HL-60 (cell line): ENCODE measurements around the gene NMRK1.
A peak's percentile ranks its signal among the peaks of the same experiment; 100 is the strongest.

Source experiments
- DNase-seq, 2 experiments: peaks; one replicate each; pipeline ENCODE4 v3.0.0-alpha.2; 2010 to 2020; ENCODE audit warnings: low read depth in 1 of 2, low spot score in 1 of 2
- H3K27ac ChIP-seq: fragments of 250-450 bp; sonication (Bioruptor Pico); replicated peaks from 2 replicates; pipeline ENCODE4 v1.5.1; 2020; ENCODE audit warnings: mild to moderate bottlenecking, moderate library complexity
- H3K27me3 ChIP-seq: fragments of 250-450 bp; sonication (Bioruptor Pico); 2 replicates; pipeline ENCODE4 v1.5.1; 2021; ENCODE audit warnings: mild to moderate bottlenecking, moderate library complexity; ENCODE audit not compliant: insufficient read depth, poor library complexity, severe bottlenecking
- H3K4me3 ChIP-seq: replicated peaks from 2 replicates; pipeline ENCODE4 v1.5.1; 2011; ENCODE audit warnings: mild to moderate bottlenecking, control low read depth, low read length; ENCODE audit not compliant: insufficient read depth
- GABPA ChIP-seq: IDR thresholded peaks from 2 replicates; pipeline ENCODE4 v1.6.1; 2012; ENCODE audit warnings: low read depth
- POLR2AphosphoS5 ChIP-seq: IDR thresholded peaks from 2 replicates; pipeline ENCODE4 v1.6.1; 2012; ENCODE audit warnings: low read depth
- SPI1 ChIP-seq: IDR thresholded peaks from 2 replicates; pipeline ENCODE4 v1.6.1; 2012; ENCODE audit warnings: low read depth, mild to moderate bottlenecking, borderline replicate concordance
- long read RNA-seq: library from polyadenylated mRNA; unstranded; transcript quantifications from one replicate; pipeline ENCODE4 v2.0.0, GENCODE V29; 2020
- TF ChIP-seq, protein P1 (sequence below): IDR thresholded peaks from 2 replicates; pipeline ENCODE4 v1.6.1; 2012; ENCODE audit warnings: low read depth; ENCODE audit not compliant: insufficient replicate concordance
- TF ChIP-seq, protein P2 (sequence below): IDR thresholded peaks from one replicate; pipeline ENCODE4 v1.5.1; 2011; ENCODE audit warnings: low read length, control low read depth, inconsistent platforms; ENCODE audit not compliant: insufficient read depth

The NMRK1 gene
- long read RNA-seq, transcript NMRK1-201 (9 exons, 1,185 nt): major isoform, 53 of 95 reads
- long read RNA-seq, partial matches to known transcripts: 6 of 95 reads
- long read RNA-seq, other reads (novel, unspliced or antisense): 34 of 95 reads

DNA sequence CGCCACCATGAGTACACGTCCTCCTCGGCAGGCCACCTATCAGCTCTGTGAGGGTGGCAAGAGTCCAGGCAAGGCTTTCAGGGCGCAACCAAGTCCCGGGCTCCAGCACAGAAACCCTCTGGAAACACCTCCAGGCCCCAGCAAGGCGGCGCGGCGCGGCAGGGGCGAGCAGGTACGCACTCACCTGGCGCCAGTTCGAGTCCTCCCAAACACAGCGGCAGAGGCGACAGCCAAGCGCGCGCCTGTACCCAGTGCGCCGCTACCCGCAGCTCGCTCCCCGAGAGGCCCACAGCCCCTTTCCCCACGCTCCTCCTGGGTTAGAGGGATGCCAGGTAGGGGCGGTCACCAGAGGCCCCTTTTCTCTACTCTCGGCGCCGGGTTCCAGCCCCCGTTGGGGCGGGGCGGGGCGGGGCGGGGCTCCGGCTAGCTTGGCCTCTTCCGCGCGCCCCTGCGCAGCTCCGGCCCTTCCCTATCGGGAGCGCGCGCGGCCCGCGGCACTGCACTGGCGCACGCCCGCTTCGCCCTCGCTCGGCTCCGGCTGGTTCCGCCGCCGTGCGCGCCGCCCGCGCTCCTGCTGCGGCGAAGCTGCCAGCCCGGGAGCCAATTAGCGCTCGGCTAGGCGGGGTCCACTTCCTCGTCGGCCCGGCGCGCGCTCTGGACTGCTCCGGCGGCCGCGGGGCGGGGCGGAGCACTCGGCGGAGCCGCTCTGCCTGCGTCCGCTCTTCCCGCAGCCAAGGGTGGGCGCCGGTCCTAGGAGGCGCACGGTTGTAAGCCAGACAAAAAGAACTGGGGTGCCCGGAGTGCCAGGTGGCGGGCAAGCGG lies at the start of gene NMRK1, which contains the start of gene OSTF1:
Gene NMRK1 (minus strand): TSS at position 332 of the 822 bp plus-strand sequence. CDS start 5,040 bp downstream, outside the sequence.
Gene OSTF1 (plus strand): TSS at position 691 of the 822 bp plus-strand sequence. CDS start 179 bp downstream, outside the sequence.
- peak; percentile 36; the same call in 1 of the 2 replicates for TF ChIP-seq POLR2AphosphoS5
- TF ChIP-seq, protein P1, sequence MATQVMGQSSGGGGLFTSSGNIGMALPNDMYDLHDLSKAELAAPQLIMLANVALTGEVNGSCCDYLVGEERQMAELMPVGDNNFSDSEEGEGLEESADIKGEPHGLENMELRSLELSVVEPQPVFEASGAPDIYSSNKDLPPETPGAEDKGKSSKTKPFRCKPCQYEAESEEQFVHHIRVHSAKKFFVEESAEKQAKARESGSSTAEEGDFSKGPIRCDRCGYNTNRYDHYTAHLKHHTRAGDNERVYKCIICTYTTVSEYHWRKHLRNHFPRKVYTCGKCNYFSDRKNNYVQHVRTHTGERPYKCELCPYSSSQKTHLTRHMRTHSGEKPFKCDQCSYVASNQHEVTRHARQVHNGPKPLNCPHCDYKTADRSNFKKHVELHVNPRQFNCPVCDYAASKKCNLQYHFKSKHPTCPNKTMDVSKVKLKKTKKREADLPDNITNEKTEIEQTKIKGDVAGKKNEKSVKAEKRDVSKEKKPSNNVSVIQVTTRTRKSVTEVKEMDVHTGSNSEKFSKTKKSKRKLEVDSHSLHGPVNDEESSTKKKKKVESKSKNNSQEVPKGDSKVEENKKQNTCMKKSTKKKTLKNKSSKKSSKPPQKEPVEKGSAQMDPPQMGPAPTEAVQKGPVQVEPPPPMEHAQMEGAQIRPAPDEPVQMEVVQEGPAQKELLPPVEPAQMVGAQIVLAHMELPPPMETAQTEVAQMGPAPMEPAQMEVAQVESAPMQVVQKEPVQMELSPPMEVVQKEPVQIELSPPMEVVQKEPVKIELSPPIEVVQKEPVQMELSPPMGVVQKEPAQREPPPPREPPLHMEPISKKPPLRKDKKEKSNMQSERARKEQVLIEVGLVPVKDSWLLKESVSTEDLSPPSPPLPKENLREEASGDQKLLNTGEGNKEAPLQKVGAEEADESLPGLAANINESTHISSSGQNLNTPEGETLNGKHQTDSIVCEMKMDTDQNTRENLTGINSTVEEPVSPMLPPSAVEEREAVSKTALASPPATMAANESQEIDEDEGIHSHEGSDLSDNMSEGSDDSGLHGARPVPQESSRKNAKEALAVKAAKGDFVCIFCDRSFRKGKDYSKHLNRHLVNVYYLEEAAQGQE: no peak
- no peak for TF ChIP-seq GABPA
- peak; percentile 70; the same call in 1 of the 2 replicates for TF ChIP-seq SPI1
- TF ChIP-seq, protein P2, sequence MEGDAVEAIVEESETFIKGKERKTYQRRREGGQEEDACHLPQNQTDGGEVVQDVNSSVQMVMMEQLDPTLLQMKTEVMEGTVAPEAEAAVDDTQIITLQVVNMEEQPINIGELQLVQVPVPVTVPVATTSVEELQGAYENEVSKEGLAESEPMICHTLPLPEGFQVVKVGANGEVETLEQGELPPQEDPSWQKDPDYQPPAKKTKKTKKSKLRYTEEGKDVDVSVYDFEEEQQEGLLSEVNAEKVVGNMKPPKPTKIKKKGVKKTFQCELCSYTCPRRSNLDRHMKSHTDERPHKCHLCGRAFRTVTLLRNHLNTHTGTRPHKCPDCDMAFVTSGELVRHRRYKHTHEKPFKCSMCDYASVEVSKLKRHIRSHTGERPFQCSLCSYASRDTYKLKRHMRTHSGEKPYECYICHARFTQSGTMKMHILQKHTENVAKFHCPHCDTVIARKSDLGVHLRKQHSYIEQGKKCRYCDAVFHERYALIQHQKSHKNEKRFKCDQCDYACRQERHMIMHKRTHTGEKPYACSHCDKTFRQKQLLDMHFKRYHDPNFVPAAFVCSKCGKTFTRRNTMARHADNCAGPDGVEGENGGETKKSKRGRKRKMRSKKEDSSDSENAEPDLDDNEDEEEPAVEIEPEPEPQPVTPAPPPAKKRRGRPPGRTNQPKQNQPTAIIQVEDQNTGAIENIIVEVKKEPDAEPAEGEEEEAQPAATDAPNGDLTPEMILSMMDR: no peak
- peak within 1 kb of the TSS; percentile 96 for H3K4me3 ChIP-seq
- no peaks in the 10 kb centered on the region for H3K27me3 ChIP-seq
- peak within 1 kb of the TSS; percentile 91 for H3K27ac ChIP-seq
- peak; percentile 80 to 92 for DNase-seq

GRCh38 chr9:75134495-75134894 lies 46.5 kb upstream of the NMRK1 start:
- TF ChIP-seq, protein P1: no peak
- TF ChIP-seq, protein P2: no peak
- no peak for TF ChIP-seq SPI1
- TF ChIP-seq POLR2AphosphoS5: no peak
- no peak for TF ChIP-seq GABPA
- Histone ChIP-seq H3K27me3 (no peaks in the 10 kb centered on the region), H3K27ac (no peak overlapping the region), H3K4me3 (no peak overlapping the region)
- DNase-seq: no peak

DNA sequence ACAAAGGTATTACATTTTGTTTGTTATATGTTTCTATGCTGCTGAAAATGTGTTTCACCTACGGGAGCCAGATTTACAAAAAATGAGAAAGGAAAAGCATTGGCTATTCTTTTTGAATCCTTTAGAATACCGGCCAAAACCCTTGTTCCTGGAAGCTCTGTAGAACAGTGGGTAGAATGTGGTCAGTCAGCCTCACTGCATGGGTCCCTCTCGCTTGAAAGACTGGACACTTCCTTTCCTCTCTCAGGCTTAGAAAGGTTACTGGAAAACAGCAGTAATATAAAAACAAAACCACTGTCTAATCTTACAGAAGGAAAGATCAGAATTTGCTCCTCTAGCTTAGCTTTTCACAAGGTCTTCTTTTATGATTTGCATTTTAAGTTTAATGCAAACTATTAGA lies 45.4 kb upstream of the NMRK1 start:
- no peak for DNase-seq
- Histone ChIP-seq H3K4me3 (no peak overlapping the region), H3K27ac (no peak overlapping the region), H3K27me3 (no peaks in the 10 kb centered on the region)
- TF ChIP-seq SPI1 (no peak), GABPA (no peak), POLR2AphosphoS5 (no peak)
- TF ChIP-seq, protein P2: no peak
- TF ChIP-seq, protein P1: no peak
